Measurements from ENCODE around the gene SPINDOC. TPM values are rescaled to one million over a fixed set of nuclear protein-coding genes. Genes with fewer than 3 reads are reported as not detected.

SPINDOC gene
- polyA plus RNA-seq, 1 donor (not counting 4 experiments of a cell fraction or from before 2014, with no cell fraction given): 8.1 TPM

- Histone ChIP-seq H3K9ac (ENCODE audit: control insufficient read depth, extremely low read depth, insufficient read depth, low read length) (peak overlapping the region; percentile 43), H3K9me3 (ENCODE audit: control insufficient read depth, low read depth, low read length) (no peaks in the 10 kb centered on the region), H2AFZ (ENCODE audit: control insufficient read depth, low read length) (no peak overlapping the region), H3K9me1 (ENCODE audit: control insufficient read depth, extremely low read depth, insufficient read depth, low read length) (peaks cover 9% of the 10 kb centered on the region), H3K4me3 (ENCODE audit: control insufficient read depth in 2 of 3, extremely low read depth in 1 of 3, insufficient read depth in 2 of 3, low read depth in 1 of 3, low read length in 3 of 3) (no peak overlapping the region), H3K4me1 (ENCODE audit: control insufficient read depth, extremely low read depth, insufficient read depth, low read length) (peaks cover 32% of the 10 kb centered on the region), H3K27ac (ENCODE audit: control insufficient read depth, insufficient read depth, low read length) (peak overlapping the region; percentile 21), H4K20me1 (ENCODE audit: control insufficient read depth, extremely low read depth, insufficient read depth, low read length) (peaks cover 22% of the 10 kb centered on the region), H3K79me2 (ENCODE audit: control insufficient read depth, insufficient read depth, low read length) (peaks cover 91% of the 10 kb centered on the region), H3K27me3 (ENCODE audit: control insufficient read depth, extremely low read depth, insufficient read depth, low read length) (no peaks in the 10 kb centered on the region), H3K4me2 (ENCODE audit: control insufficient read depth, extremely low read depth, insufficient read depth, low read depth, low read length) (peak overlapping the region; percentile 37), H3K36me3 (ENCODE audit: control insufficient read depth in 2 of 2, extremely low read depth in 1 of 2, insufficient read depth in 2 of 2, low read length in 2 of 2) (peaks cover 9 to 25% of the 10 kb centered on the region in 2 experiments)
- dilution Hi-C loops (cut with MboI; ENCODE audit: extremely low pct_ligation_motif_present, low sequenced_read_pairs): no loop called here
- TF ChIP-seq CTCF (optimal IDR thresholded peaks at IDR 0.05 in 1 of 3, IDR thresholded peaks at IDR 0.05 in 1 of 3, conservative IDR thresholded peaks at IDR 0.05 in 1 of 3; ENCODE audit: extremely low read depth in 1 of 3, insufficient read depth in 2 of 3, low read length in 3 of 3) (no peak), EZH2 (IDR thresholded peaks at IDR 0.05; ENCODE audit: low read length) (no peak)
- DNase-seq (ENCODE audit: low read depth, low spot score) (no peak), FAIRE-seq (no peak)
Measured at GRCh38 chr11:63846897-63847296, 33.6 kb downstream of the SPINDOC start.

DNA sequence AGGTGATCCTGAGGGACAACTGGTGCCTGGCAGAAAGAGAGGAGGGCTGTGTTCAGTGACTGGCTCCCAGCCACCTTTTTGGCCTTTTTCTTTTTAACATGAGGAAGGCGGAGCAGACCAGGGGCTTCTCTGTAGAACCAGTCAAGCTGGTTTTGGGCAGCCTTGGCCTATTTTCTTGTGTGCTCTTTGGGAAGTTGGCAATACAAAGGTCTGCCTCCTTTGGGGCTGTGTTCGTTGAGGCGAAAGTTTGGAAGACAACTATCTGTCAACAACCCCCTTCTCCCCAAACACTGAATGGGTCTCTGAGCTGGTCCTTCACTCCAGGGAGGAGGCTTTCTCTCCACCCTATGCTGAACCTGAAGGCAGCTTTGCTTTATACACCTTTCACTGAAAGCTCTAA is 34.1 kb downstream of the SPINDOC start:
- peak; percentile 57 for FAIRE-seq
- TF ChIP-seq EZH2 (IDR thresholded peaks at IDR 0.05; ENCODE audit: low read length): no peak
- TF ChIP-seq CTCF (optimal IDR thresholded peaks at IDR 0.05 in 1 of 3, IDR thresholded peaks at IDR 0.05 in 1 of 3, conservative IDR thresholded peaks at IDR 0.05 in 1 of 3; ENCODE audit: extremely low read depth in 1 of 3, insufficient read depth in 2 of 3, low read length in 3 of 3): no peak
- H3K9me1 ChIP-seq (ENCODE audit: control insufficient read depth, extremely low read depth, insufficient read depth, low read length): peaks cover 8% of the 10 kb centered on the region
- DNase-seq (ENCODE audit: low read depth, low spot score): no peak
- H3K27me3 ChIP-seq (ENCODE audit: control insufficient read depth, extremely low read depth, insufficient read depth, low read length): no peaks in the 10 kb centered on the region
- H3K79me2 ChIP-seq (ENCODE audit: control insufficient read depth, insufficient read depth, low read length): peaks cover 90% of the 10 kb centered on the region
- no peak overlapping the region for H2AFZ ChIP-seq (ENCODE audit: control insufficient read depth, low read length)
- peaks cover 22% of the 10 kb centered on the region for H4K20me1 ChIP-seq (ENCODE audit: control insufficient read depth, extremely low read depth, insufficient read depth, low read length)
- dilution Hi-C loops (cut with MboI; ENCODE audit: extremely low pct_ligation_motif_present, low sequenced_read_pairs): no loop called here
- peak overlapping the region; percentile 21 for H3K27ac ChIP-seq (ENCODE audit: control insufficient read depth, insufficient read depth, low read length)
- peaks cover 9 to 23% of the 10 kb centered on the region in 2 experiments for H3K36me3 ChIP-seq (ENCODE audit: control insufficient read depth in 2 of 2, extremely low read depth in 1 of 2, insufficient read depth in 2 of 2, low read length in 2 of 2)
- H3K4me2 ChIP-seq (ENCODE audit: control insufficient read depth, extremely low read depth, insufficient read depth, low read depth, low read length): peak overlapping the region; percentile 37
- H3K4me1 ChIP-seq (ENCODE audit: control insufficient read depth, extremely low read depth, insufficient read depth, low read length): peaks cover 31% of the 10 kb centered on the region
- no peaks in the 10 kb centered on the region for H3K9me3 ChIP-seq (ENCODE audit: control insufficient read depth, low read depth, low read length)
- H3K9ac ChIP-seq (ENCODE audit: control insufficient read depth, extremely low read depth, insufficient read depth, low read length): peak overlapping the region; percentile 43
- H3K4me3 ChIP-seq (ENCODE audit: control insufficient read depth in 2 of 3, extremely low read depth in 1 of 3, insufficient read depth in 2 of 3, low read depth in 1 of 3, low read length in 3 of 3): no peak overlapping the region

Data from keratinocyte (primary cell).